Heart right ventricle (tissue), 16 donors: ENCODE data around the gene HSBP1L1. TPM values are rescaled to one million over a fixed set of nuclear protein-coding genes. Genes with fewer than 3 reads are reported as not detected.

Experiments used
- ATAC-seq, 8 donors: fragments of 200-7000 bp; cut with Tn5 transposase; one replicate each; pipeline ENCODE4 v1.9.1; 2020; ENCODE audit warnings: mild to moderate bottlenecking in 8 of 8, moderate library complexity in 8 of 8, moderate number of reproducible peaks in 1 of 8
- DNase-seq, 2 donors: peaks; one replicate each; pipeline ENCODE4 v3.0.0-alpha.2; 2020
- H3K27ac ChIP-seq, 10 donors: fragments of 200-600 bp; sonication (generic) in 2 of 10; one replicate each; pipeline versions ENCODE4 v1.5.0 to v1.8.0; 2020 to 2022; ENCODE audit warnings: mild to moderate bottlenecking in 3 of 10
- H3K27me3 ChIP-seq, 7 donors: fragments of 200-600 bp; one replicate each; pipeline ENCODE4 v1.8.0; 2021 to 2022; ENCODE audit warnings: mild to moderate bottlenecking in 2 of 7
- H3K36me3 ChIP-seq, 9 donors: fragments of 200-600 bp; sonication (generic) in 1 of 9; one replicate each; pipeline versions ENCODE4 v1.5.0 to v1.8.0; 2020 to 2022; ENCODE audit warnings: mild to moderate bottlenecking in 2 of 9
- H3K4me1 ChIP-seq, 9 donors: fragments of 200-600 bp; sonication (generic) in 1 of 9; one replicate each; pipeline versions ENCODE4 v1.5.0 to v1.8.0; 2020 to 2022; ENCODE audit warnings: mild to moderate bottlenecking in 4 of 9
- H3K4me3 ChIP-seq, 10 donors: fragments of 200-600 bp; sonication (generic) in 2 of 10; one replicate each; pipeline versions ENCODE4 v1.5.0 to v1.8.0; 2020 to 2022; ENCODE audit warnings: mild to moderate bottlenecking in 7 of 10, moderate library complexity in 2 of 10
- H3K9me3 ChIP-seq, 11 donors: fragments of 200-600 bp in 10 of 11; sonication (generic) in 2 of 11; one replicate each; pipeline versions ENCODE4 v1.5.0 to v1.8.0; 2013 to 2022; ENCODE audit warnings: mild to moderate bottlenecking in 2 of 11, control low read depth in 1 of 11, moderate library complexity in 1 of 11
- WGBS, 2 donors: extraction: QIAGEN DNeasy Blood & Tissue Kit; methylation state at CpG; one replicate each; pipeline ENCODE4 v1.1.7; 2013; ENCODE audit warnings: inconsistent platforms in 1 of 2; 5-methylcytosine and 5-hydroxymethylcytosine counted together
- intact Hi-C, 10 donors: fragments of 100-400 bp; cut with DNase I; formaldehyde crosslinking; loops; one replicate each; pipeline versions ENCODE4 v1.11.1 to v1.14.2; 2022
- polyA plus RNA-seq, 2 donors: library from polyadenylated mRNA; stranded (reverse); fragments of 200-250 nt; gene quantifications; one replicate each; pipeline ENCODE4 v1.2.3, GENCODE V29; 2013
- total RNA-seq, 10 donors: library from RNA; stranded (reverse); fragmentation: NEBNext Ultra II Directional in 3 of 10; extraction: Animal tissue kit (Norgen Biotek cat#: 25700) in 3 of 10; gene quantifications; one replicate each; pipeline versions ENCODE4 v1.2.1 to v1.2.4, GENCODE V29; 2021 to 2023
- TF ChIP-seq, protein P1 (sequence below), 9 donors: fragments of 200-600 bp; sonication (generic) in 2 of 9; IDR thresholded peaks; one replicate each; pipeline versions ENCODE4 v1.5.0 to v1.8.0; 2021 to 2022; ENCODE audit warnings: antibody characterized with exemption in 9 of 9, mild to moderate bottlenecking in 5 of 9, moderate library complexity in 1 of 9
- donor health status: Arrhythmogenic right ventricular cardiomyopathy.
- donor health status: ischemic (EF 13 %, LVEDD 7.1; RV severe dilation, severe dysfunction).
- donor health status: healthy with polysubstance abuse.
- donor health status: DM: no; HTN: yes; CAD: no.
- donor health status: DM: no; HTN: no; CAD: no.
- donor health status: ischemic (EF 25% LVEDD 6.9; RV normal size, moderate dysfunction).
- donor health status: ischemic (EF 25% LVEDD 5.7; RV mildly dilated, moderate dysfunction).
- donor health status: healthy.
- donor health status: DM: yes; HTN: yes; CAD: no.
- donor health status: Ischemic cardiomyopathy.
- donor health status: ischemic (EF 35%, LVEDD 5.7; RV mildly dilated, moderate dysfunction).
- donor health status: nonischemic (EF 11% LVEDD 7.7; RV severe dilation, severe dysfunction).
- donor health status: DM: yes; HTN: yes; CAD: no.
- donor health status: PGD.
- donor health status: ischemic (EF 29% LVEDD 5.4; RV normal size, mild dysfunction).
- donor health status: nonischemic (EF 23%, LVEDD 6.1; RV moderate dilation, normal function).

Gene HSBP1L1
- total and polyA plus RNA-seq, 12 donors: 3.8 to 56.5 (median 6.4) TPM

DNA sequence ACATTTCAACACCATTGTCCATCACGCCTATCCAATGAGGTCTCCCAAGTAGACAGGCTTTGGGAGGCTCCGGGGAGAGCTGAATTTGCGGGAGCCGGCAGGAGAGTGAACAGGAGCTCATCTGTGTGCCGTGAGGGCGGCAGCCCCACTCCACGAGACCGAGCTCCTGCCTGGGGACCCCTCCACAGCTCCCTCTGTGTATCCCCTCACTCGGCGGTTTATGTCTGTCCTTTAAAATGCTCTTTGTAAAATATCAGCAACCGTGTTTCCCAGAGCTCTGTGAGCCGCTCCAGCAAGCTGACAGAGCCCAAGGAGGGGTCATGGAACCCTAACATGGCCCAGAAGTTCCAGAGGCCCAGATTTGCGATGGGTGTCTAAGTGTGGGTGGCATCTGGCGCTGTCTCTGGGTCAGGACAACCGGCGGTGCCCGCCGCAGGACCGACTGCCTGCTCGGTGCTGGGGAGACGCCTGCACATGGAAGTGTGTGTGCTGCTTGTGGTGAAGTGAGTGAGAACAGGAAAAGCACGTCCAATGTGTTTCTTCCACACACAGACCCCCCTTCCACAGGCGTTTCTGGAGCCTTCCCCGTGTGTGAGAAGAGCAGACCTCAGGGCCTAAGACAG, 47.8 kb upstream of the HSBP1L1 start:
- H3K27ac ChIP-seq: no peak overlapping the region
- WGBS, 2 donors: 96 to 99% methylated on average over 24 of the region's 24 CpGs
- H3K9me3 ChIP-seq: no peaks in the 10 kb centered on the region
- H3K4me1 ChIP-seq: peaks cover 0 to 9% (median 0%) of the 10 kb centered on the region in 9 donors
- DNase-seq (no peak), ATAC-seq (no peak)
- no peak overlapping the region for H3K4me3 ChIP-seq
- TF ChIP-seq, protein P1, sequence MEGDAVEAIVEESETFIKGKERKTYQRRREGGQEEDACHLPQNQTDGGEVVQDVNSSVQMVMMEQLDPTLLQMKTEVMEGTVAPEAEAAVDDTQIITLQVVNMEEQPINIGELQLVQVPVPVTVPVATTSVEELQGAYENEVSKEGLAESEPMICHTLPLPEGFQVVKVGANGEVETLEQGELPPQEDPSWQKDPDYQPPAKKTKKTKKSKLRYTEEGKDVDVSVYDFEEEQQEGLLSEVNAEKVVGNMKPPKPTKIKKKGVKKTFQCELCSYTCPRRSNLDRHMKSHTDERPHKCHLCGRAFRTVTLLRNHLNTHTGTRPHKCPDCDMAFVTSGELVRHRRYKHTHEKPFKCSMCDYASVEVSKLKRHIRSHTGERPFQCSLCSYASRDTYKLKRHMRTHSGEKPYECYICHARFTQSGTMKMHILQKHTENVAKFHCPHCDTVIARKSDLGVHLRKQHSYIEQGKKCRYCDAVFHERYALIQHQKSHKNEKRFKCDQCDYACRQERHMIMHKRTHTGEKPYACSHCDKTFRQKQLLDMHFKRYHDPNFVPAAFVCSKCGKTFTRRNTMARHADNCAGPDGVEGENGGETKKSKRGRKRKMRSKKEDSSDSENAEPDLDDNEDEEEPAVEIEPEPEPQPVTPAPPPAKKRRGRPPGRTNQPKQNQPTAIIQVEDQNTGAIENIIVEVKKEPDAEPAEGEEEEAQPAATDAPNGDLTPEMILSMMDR (IDR thresholded peaks at IDR 0.05): no peak
- intact Hi-C loops: no loop called here
- no peaks in the 10 kb centered on the region for H3K27me3 ChIP-seq
- peaks cover 0 to 66% (median 20%) of the 10 kb centered on the region in 9 donors for H3K36me3 ChIP-seq

DNA sequence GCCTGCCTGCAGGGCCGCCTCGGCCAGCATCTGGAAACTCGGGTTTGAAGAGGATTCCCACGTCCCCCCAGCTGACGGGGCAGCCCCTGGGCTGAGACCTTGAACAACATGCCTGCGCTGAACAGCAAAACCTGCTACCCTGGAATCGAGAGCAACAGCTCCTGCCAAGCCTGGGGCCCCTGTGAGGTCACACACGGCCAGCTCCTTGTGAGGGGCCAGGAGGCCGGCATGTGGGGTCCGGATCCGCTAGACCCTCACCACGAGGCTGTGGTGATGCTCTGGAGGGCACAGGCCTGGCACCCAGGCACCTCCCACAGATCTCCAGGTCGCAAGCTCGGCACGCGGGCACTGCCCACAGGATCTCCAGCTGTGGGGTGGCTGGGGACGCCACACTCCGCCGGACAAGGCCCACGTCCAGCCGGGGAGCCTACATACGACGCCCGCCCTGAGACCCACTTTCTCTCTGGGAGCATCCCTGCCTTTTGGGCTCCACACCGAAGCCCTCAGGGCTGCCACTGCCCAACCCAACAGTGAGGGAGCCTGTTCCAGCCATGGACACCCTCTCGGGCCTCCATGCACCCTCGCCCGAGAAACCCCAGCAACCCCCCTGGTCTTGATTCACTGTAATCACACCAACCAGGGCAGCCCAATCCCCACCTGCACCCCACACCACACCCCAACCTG, 47.1 kb upstream of the HSBP1L1 start:
- WGBS, 2 donors: 97% methylated on average over 28 of the region's 28 CpGs
- Histone ChIP-seq H3K4me3 (no peak overlapping the region), H3K27ac (no peak overlapping the region), H3K27me3 (no peaks in the 10 kb centered on the region), H3K4me1 (peaks cover 0 to 8% (median 0%) of the 10 kb centered on the region in 9 donors), H3K9me3 (no peaks in the 10 kb centered on the region), H3K36me3 (peaks cover 0 to 67% (median 19%) of the 10 kb centered on the region in 9 donors)
- intact Hi-C loops: no loop called here
- ATAC-seq (peak in 1 of 8 donors; percentile 48), DNase-seq (no peak)
- TF ChIP-seq, protein P1 (IDR thresholded peaks at IDR 0.05): no peak

DNA sequence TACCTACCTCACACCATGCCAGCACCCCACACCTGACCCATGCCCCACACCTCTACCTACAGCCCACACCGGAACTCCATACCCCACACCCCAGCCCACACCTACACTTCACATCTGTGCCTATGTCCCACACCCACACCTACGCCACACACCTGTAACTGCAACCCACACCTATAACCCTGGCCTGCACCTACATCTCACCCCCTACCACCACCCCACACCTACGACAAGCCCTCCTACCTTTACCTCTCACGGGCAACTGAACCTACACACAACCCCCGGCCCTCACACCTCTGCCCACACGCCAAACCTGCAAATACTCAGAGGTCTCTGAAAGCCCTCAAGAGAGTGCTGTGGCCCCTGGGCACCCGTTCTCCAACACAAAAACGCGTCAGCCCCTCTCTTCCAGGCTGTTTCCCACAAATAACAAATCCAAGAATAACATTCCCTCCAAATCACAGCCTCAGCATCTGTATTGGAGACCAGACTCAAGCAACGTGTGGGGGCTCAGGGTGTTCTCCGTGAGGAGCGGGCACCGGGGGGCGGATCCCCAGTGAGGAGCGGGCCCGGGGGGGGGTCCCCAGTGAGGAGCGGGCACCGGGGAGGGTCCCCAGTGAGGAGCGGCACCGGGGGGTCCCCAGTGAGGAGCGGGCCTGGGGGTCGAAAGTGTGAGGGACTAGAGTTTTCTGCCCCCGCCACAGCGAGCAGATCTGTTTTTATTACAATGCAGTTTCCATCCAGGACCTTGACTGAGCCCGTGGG, 46.4 kb upstream of the HSBP1L1 start:
- Histone ChIP-seq H3K27me3 (no peaks in the 10 kb centered on the region), H3K36me3 (peaks cover 0 to 61% (median 14%) of the 10 kb centered on the region in 9 donors), H3K27ac (no peak overlapping the region), H3K4me1 (peaks cover 0 to under 1% (median 0%) of the 10 kb centered on the region in 9 donors), H3K4me3 (no peak overlapping the region), H3K9me3 (no peaks in the 10 kb centered on the region)
- WGBS, 2 donors: 96% methylated on average over 25 of the region's 25 CpGs
- intact Hi-C loops: no loop called here
- DNase-seq (no peak), ATAC-seq (no peak)
- TF ChIP-seq, protein P1 (IDR thresholded peaks at IDR 0.05): no peak

DNA sequence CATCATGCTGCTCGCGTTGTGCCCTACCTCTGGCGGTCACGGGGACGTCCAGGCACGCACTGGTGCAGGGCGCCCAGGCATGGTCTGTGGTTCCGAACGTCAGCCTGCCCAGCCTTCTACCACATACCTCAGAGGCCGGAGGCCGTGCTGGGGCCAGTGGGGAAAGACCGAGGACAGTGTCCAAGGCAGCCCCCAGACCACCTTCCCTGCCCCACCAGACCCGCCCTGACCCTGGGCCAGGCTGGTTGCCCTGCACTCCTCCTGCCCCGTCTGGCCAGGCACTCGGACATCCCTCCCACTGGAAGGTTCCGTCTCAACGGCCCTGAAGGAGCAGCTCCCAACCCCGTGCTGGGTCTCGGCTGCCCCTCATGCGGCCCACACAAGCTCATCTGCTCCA, 45.8 kb upstream of the HSBP1L1 start:
- TF ChIP-seq, protein P1 (IDR thresholded peaks at IDR 0.05): no peak
- DNase-seq (no peak), ATAC-seq (peak in 2 of 8 donors; percentile 12 to 29)
- Histone ChIP-seq H3K4me1 (no peaks in the 10 kb centered on the region), H3K36me3 (peaks cover 0 to 57% (median 14%) of the 10 kb centered on the region in 9 donors), H3K9me3 (no peaks in the 10 kb centered on the region), H3K4me3 (no peak overlapping the region), H3K27ac (no peak overlapping the region), H3K27me3 (no peaks in the 10 kb centered on the region)
- WGBS, 2 donors: 96 to 98% methylated on average over 20 of the region's 20 CpGs
- intact Hi-C loops: no loop called here
